Activated T-cell treated with anti-CD3 and anti-CD28 coated beads, Interleukin-2, amount 50 U/mL, for 48 hours (primary cell): ENCODE data around the gene CAV3.

Experiments
- DNase-seq, 2 experiments: peaks; one replicate each; pipeline ENCODE4 v3.0.0-alpha.2; 2020

Gene CAV3

DNA sequence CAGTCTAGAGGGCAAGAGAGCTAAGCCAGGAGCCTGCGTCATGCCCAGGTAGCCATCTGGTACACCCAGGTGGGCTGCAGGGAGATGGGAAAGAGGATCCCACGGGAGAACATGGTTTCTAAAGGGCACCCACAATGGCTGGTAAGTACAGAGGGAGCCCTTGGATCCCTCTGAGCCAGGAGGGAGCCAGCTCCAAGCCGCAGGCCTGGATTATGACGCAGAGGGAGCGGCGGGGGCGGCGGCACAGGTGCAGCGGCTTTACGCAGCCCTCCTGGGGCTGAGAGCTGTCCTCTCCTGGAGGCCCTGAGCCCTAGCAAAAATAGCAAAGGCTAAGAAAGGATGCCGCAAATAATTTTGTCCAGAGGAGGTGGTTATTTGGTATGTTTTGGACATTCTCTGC is 2.8 kb downstream of the CAV3 start:
- no peak for DNase-seq

DNA sequence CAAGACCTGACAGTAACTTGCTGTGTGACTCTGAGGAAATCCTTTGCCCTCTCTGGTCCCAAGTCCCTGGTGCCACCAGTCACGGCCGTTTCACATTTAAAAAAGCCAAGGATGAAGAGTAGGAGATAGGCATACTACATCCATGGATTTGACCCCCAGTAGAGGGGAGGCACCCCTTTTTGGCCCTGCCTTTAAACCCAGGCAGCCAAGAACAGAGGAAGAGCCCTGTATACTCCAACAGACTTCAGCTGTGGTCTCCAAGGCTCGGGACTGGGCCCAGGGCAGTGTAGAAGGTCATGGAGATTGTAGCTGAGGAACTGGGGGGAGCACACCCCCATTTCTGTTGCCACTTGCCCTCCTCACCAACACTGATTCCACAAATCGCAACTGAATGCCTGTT is 3.7 kb downstream of the CAV3 start:
- no peak for DNase-seq

GRCh38 chr3:8737823-8738222 is 4.2 kb downstream of the CAV3 start:
- DNase-seq: no peak

DNA sequence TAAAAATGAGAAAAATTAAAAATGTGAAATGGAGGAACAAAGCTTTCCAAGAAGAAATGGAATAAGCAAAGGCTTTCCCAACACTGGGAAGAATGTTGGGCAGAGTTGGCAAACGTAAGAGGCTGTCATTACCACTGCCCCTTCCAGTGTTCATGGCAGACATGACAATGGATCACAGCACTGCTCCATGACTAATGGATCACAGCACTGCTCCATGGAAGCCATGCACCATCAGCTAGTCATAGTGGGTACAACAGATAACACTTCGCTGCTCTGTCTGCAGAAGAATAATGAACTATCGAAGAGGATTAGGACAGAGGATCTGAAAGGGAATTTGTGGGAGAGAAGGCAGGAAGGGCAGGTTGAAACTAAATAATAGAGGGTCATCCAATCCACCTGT is 5.0 kb downstream of the CAV3 start:
- DNase-seq: no peak

- DNase-seq: no peak
Observed at GRCh38 chr3:8739757-8740504, 6.3 kb downstream of the CAV3 start.

DNA sequence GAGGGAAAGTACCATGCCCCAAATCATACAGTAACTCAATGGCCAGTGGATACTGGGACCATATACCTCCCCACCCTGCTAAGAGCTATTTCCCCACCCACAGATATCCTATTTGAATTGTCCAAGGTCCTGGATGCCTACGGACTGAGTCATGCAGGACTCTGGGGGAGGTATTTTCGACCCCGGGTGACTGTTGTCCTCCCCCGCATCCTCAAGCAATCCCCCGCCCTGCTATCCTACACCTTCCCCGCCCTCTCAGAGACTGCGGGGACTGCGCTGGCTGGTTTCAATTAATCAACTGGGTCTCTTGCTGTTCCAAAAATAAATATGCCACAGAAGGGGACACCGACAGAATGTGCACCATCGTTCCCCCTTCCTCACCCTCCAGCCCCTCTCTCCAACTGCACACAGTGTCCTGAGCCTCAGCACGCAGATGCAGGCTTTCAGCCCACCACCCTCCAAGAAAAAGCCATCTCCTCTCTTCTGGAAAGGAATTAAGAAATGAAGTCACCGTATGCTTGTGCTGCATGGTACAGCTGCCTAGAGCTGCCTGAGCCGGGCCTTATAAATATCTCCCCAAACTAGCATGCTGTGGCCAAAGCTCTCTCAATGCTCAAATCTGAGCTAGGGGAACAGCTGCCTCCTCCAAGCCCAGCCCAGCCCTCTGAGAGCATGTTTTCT is 8.1 kb downstream of the CAV3 start:
- no peak for DNase-seq

DNA sequence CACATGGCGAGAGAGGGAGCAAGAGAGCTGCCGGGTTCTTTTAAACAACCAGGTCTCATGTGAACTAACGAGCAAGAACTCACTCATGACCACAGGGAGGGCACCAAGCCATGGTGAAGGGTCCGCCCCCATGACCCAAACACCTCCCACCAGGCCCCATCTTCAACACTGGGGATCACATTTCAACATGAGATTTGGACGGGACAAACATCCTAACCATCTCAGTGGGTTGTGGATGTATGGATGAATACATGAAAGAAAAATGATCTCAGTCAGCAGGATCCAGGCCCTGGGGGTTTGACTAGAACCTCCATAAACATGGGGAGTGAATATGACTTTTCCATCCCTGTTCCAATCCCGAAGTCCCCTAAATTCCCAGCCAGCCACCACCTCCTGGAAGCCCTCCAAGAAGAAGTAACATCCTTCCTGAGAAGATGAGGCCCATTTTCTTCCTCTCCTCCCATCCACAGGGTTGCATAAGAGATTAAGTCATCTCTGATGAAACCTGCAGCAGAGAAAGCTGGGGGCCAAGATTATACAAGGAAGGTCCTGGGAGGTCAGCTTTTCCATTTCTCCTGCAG is 9.5 kb downstream of the CAV3 start:
- no peak for DNase-seq

DNA sequence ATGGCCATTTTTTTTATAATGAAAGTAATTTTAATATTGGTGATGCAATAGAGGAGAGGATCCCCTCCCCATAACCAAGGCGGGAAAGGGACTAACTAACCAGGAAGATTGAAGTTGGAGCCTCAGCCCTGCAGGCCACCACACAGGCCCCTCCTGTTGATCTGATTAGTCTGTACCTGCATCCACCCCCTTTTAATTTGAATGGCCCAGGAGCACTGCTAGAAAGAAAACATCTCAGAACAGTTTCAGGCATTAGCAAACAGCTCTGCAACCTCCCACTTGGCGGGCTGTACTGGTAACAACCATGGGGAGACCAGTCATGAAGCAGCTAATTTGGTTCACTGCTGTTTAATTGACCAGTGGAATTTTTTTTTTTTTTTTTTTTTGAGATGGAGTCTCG is 10.3 kb downstream of the CAV3 start:
- DNase-seq: no peak

GRCh38 chr3:8745619-8746370 is 12.2 kb downstream of the CAV3 start:
- DNase-seq: no peak

DNA sequence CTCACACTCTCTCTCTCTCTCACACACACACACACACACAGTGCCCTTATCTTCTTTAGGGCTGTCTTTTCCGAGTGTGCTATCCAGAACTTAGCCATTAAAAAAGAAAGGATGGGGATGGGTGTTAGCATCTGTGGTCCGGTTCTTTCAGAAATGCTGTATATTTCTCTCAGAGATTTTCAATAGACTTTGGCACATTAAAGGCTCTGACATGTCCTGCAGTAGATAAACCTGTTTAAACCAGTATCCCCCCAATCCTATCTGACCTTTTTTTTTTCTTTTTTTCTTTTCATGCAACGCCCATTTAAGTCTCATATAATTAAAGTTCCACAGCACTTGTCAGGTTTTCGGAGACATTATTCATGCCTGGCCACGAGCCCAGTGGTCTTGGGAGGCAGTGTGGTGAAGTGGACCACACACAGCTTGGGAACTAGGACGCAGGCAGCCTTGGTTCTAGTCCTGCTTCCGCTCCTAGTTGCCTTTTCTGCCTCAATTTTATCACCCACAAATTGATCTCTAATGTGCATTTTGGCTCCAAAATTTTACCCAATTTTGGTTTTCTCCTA is 13.3 kb downstream of the CAV3 start:
- DNase-seq: no peak

- DNase-seq: no peak
Observed at GRCh38 chr3:8749316-8749715, 15.7 kb downstream of the CAV3 start.

- DNase-seq: no peak
Observed at GRCh38 chr3:8752832-8753231, 19.2 kb downstream of the CAV3 start.

- DNase-seq: no peak
Observed at GRCh38 chr3:8755097-8755496, 21.5 kb downstream of the CAV3 start.

DNA sequence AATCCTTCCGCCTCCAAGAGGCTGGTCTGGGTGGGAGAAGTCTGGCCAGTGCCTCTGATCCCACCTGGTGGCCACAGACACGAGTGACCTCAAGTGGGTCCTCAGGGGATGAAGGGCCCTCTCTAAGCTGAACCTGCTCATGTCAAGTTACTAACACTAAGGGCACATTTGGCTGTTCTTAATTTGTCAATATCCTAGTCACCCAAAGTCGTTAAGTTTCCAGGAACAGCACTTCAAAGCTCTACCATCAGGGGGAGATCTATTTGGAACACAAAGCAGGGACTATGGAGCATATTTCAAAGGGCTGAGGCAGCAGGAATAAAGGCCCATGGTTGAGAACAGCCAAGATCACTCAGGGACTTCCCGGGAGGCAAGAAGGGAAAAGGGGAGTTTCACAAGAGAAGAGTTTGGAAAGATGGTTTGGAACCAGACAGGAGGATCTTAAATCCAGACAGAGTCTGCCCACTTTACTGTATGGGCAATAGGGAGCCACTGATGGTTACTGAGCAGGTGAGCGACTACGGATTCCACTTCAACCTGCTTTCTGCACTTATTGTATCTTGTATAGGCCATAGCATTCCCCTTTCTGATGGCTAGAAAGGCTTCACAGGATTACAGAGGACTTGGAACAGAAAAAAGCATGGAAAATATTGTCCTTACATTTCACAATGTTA is 22.1 kb downstream of the CAV3 start:
- no peak for DNase-seq

GRCh38 chr3:8756671-8757070 is 23.1 kb downstream of the CAV3 start:
- no peak for DNase-seq

GRCh38 chr3:8757551-8758518 is 24.2 kb downstream of the CAV3 start:
- no peak for DNase-seq

DNA sequence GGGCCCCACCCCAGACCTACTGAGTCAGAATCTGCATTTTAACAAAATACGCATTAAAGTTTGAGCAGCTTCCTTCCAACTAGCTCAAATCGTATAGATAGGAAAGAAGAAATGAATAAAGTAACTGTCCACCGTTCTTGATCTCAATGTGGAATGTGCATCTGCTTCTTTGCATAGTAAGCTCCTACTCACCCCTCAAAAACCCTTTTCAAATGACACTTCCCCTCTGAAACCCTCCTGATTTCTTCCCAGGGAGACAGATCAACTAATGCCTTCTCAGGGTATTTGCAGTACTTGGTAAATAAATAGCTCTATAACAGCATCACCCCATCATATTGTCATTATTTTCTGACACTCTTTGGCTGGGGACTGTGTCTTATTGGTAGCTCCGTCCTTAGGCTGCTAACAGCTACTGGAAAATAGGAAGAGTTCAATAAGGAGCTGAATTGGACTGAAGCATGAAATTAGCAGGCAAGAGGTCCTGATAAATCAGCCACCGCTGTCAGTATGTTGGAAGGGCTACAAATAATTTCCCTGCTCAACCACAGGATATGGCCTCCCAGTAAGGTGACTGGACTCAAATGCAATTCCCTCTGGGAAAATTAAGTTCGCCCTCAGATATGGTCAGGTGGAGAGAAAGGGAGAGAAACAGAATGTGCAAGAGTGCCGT is 25.6 kb downstream of the CAV3 start:
- no peak for DNase-seq

GRCh38 chr3:8760091-8760490 is 26.5 kb downstream of the CAV3 start:
- no peak for DNase-seq

DNA sequence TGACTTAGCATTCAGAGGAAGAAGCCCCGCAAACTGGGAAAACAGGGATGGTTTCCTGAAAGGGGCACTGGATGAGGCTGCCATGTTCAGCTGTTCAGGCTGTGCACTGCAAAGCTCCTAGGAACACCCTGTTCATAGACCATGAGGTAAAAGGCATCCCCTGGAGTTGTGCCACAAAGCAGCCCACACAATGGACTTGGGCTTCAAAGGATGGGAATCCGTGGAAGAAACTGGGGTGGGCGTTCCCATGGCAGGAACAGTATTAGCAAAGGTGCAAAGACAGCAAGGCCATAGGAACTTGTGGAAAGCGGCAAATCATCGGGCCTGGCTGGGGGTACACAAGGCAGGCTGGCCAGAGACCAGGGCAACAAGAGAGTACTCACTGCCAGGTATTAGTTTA is 26.9 kb downstream of the CAV3 start:
- DNase-seq: no peak

DNA sequence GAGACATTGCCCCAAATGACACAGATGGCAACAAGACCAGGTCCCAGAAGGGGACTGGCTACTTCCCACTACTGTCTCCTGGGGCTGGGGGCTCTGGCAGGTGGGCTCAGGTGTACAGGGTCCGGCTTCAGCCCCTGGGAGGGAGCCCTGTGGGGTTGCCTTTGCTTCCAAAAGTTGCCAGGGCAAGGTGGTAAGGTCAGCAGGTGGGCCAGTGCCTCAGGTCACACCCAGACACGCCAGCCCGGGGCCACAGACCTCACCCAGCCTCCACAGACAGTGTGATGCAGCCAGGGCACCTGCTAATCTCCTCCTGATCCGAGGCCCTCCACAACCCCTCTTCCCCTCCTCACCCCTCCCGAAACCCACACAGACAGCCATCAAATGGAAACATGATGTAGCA is 28.3 kb downstream of the CAV3 start:
- DNase-seq: no peak
